GM12873 (cell line): Measurements from ENCODE around the gene PGLYRP2.

ENCODE experiments used
- TF ChIP-seq, protein P1 (sequence below): IDR thresholded peaks from 2 replicates; pipeline ENCODE4 v1.5.1; 2012; ENCODE audit warnings: low read depth, mild to moderate bottlenecking, moderate library complexity, low read length, control low read depth; ENCODE audit not compliant: insufficient read depth; ENCODE audit errors: missing control alignments

Gene PGLYRP2

DNA sequence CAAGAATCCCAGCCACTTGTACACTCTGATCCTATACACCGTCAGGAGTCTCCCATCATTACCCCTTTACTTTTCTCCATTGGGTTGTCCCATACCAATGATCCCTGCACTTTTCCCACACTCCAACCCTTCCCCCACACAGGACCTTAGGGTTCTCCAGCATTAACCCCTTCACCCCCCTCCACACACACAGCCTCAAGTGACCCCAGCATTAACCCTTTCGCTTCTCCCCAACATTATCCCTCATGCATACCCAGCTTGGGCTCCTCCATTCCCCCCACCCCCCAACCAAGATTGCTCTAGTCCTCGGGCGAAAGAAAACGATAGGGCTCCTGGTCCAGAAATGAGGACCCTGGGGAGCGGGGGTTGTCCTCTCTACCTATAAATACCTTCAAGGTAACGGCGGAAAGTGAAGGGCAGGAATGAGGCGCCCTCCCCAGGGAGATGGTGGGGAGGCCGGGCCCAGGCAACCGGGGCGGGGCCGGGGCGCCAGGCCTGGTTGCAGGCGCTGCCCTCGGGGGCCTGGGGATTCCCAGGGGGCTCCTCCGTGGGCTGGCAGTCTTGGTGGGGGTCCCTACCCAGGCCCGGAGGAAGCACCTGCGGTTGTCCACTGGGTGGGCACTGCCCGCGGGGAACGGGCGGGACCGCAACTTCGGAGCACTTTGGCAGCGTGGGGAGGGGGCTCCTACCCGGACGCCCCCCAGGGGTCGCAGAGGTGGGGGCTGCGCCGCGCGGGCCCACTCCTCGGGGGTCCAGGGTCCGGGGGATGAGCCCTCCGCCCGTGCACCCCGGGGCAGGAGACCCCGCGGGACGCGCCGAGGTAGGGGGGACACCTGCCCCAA is 30.3 kb downstream of the PGLYRP2 start:
- TF ChIP-seq, protein P1, sequence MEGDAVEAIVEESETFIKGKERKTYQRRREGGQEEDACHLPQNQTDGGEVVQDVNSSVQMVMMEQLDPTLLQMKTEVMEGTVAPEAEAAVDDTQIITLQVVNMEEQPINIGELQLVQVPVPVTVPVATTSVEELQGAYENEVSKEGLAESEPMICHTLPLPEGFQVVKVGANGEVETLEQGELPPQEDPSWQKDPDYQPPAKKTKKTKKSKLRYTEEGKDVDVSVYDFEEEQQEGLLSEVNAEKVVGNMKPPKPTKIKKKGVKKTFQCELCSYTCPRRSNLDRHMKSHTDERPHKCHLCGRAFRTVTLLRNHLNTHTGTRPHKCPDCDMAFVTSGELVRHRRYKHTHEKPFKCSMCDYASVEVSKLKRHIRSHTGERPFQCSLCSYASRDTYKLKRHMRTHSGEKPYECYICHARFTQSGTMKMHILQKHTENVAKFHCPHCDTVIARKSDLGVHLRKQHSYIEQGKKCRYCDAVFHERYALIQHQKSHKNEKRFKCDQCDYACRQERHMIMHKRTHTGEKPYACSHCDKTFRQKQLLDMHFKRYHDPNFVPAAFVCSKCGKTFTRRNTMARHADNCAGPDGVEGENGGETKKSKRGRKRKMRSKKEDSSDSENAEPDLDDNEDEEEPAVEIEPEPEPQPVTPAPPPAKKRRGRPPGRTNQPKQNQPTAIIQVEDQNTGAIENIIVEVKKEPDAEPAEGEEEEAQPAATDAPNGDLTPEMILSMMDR: no peak

DNA sequence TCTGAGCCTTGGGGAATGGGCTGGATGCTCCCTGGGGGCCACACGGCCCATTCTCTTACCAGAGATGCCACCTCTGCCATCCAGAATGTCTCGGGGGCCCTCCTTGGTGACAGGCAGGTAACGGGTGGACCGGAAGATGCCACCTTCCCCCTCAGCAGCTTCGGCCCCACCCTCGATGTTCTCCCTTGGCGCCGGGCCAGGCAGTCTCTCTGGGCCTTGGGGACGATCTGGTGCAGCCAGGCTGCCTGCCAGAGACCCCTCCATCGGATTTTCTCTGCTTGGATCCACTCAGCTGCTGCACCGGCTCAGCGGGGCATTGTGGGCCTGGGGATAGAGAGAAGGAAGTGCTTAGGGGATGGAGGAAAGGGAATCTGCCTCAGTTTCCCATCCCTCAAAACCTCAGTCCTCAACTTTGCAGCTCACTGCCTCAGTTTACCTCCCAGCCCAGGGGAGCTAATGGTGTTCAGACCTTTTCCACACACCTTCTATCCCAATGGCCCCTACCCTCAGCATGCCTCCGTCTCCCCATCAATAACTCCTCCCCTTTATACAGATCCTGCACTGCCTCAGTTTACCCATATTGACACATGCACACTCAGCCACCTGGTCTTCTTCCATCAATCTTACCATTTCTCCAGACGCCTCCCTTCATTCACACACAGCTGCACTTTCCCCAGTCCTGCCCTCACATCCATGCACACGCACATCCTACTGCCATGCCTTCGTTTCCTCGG is 31.1 kb downstream of the PGLYRP2 start:
- TF ChIP-seq, protein P1: no peak

DNA sequence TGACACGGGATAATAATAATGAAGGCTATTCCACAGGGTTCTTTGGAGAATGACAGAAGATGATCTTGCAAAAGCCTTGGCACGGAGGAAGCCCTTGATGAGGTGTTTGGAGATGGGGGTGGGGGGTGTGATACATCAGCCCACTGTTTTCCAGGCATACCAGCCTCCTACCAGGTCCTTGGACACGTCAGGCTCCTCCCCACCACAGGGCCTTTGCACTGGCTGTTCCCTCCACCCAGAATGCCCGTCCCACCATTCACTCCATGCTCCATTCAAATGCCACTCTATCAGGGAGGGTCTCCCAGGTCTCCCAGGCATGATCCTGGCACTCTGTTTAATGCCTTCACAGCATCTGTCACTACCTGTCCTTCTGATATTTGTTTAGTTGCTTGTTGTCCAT is 32.2 kb downstream of the PGLYRP2 start:
- TF ChIP-seq, protein P1: no peak

DNA sequence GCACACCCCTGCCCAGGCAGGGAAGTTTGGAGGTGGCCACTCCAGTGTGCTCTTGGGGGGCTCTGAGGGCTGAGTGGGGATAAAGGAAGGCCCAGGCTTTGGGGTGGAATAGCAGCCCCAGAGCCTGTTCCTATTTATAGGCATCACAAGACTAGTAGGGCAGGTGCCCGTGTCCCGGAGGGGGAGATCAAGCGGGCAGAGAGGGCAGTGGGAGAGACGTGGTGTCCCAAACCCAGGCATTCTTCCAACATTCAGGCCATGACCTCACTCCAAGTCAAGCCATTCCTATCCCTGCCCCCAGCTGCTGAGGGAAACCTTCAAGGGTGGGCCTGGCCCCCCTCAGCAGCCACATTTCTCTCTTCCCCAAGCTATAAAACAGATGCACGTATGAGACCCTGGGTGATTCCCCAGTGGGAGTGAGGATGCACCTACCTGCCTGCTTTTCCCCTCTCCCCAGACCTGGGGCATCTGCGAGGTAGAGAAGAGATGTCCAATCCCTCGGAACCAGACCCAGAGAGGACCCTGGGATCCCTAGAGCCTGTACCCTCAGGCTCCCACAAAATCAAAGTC is 33.4 kb downstream of the PGLYRP2 start:
- TF ChIP-seq, protein P1: no peak

DNA sequence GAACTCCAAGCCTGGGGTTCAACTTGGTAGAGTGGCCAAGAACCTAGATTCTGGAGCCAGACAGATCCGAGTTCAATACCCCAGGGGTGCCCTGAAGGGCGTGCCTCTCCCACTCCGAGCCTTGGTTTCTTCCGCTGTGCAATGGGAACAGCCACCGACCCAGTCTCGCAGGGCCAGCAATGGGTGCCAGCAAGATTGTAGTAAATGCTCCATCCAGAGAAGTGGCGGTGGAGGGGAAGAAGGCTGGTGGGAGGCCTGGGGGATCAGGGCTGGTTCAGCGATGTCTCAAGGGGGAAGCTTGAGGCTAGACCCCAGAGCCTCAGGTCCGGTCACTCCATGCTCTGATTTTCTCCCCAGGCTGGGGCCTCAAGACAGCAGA is 34.1 kb downstream of the PGLYRP2 start:
- TF ChIP-seq, protein P1: no peak

DNA sequence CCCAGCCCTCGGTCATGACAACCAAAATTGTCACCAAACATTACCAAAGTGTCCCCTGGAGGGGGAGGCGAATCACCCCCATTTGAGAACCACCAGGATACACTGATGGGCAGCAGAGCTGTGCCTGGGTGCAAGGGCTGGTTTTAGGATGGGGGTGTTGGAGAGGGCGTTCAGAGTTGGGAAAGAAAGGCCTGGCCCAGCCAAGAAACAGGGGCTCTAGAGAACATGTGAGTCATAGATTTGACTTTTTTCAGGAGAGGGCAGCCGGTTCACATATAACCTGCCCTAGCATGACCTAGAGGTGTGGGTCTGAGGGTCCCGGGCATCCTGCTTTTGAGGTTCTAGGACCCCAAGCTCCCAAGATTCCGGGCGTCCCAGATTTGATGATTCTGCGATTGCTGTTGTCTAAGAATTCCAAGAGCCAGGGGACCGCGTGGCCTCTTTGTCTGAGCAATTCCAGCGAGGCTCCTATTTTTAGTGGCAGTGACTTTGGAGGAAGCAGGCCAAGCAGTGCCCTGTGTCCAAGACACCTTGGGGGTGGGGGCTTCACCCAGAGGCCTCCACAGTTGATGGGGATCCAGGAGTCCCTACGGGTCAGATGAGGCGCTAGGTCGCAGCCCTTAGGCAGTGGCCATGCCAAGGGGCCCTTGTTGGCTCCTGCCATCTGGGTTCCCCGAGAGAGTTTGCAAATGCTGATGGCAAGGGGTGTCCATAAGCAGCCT is 34.6 kb downstream of the PGLYRP2 start:
- TF ChIP-seq, protein P1: no peak
